Activated CD8-positive, alpha-beta memory T cell treated with anti-CD3 and anti-CD28 coated beads, Interleukin-2, amount 10 ng/mL, durations not matched to agents 7 days and 5 days (primary cell): ENCODE results near the gene MRPL50. TPM values are rescaled to one million over a fixed set of nuclear protein-coding genes. Genes with fewer than 3 reads are reported as not detected.

ENCODE experiments used
- ATAC-seq: fragments of 150-1000 bp; cut with Tn5 transposase; one replicate; pipeline ENCODE4 v1.10.0; 2021; ENCODE audit warnings: moderate library complexity
- CTCF ChIA-PET: fragments of 350-600 bp; sonication (Branson Sonifier 250); formaldehyde crosslinking; loops from one replicate; lab custom pipeline; 2021; ENCODE audit warnings: antibody characterized with exemption; lab: Charles Lee
- DNase-seq: peaks from one replicate; pipeline ENCODE4 v3.0.0-alpha.2; 2020
- H3K27ac Mint-ChIP-seq: one replicate; pipeline ENCODE4 v1.8.0; 2021; ENCODE audit warnings: mild to moderate bottlenecking, mixed read lengths
- H3K27me3 Mint-ChIP-seq: one replicate; pipeline ENCODE4 v1.8.0; 2021; ENCODE audit warnings: mixed read lengths
- H3K36me3 Mint-ChIP-seq: one replicate; pipeline ENCODE4 v1.8.0; 2021; ENCODE audit warnings: mild to moderate bottlenecking, mixed read lengths
- H3K4me1 Mint-ChIP-seq: one replicate; pipeline ENCODE4 v1.8.0; 2021; ENCODE audit warnings: mixed read lengths
- H3K4me3 Mint-ChIP-seq: one replicate; pipeline ENCODE4 v1.8.0; 2021; ENCODE audit warnings: mild to moderate bottlenecking, moderate library complexity, mixed read lengths
- H3K9me3 Mint-ChIP-seq: one replicate; pipeline ENCODE4 v1.8.0; 2022; ENCODE audit warnings: low read depth, mixed read lengths
- total RNA-seq, 2 experiments: library from RNA; stranded (reverse); gene quantifications; one replicate each; pipeline ENCODE4 v1.2.3, GENCODE V29; 2021

The MRPL50 gene
- total RNA-seq, 2 experiments from 2014 or later = 8.3 to 10.5 TPM

GRCh38 chr9:101360647-101361046 lies 37.8 kb downstream of the MRPL50 start:
- ATAC-seq = no peak
- no peak overlapping the region for H3K4me3 Mint-ChIP-seq
- no peak for DNase-seq
- H3K36me3 Mint-ChIP-seq = no peaks in the 10 kb centered on the region
- no peaks in the 10 kb centered on the region for H3K9me3 Mint-ChIP-seq
- no peaks in the 10 kb centered on the region for H3K4me1 Mint-ChIP-seq
- no peaks in the 10 kb centered on the region for H3K27me3 Mint-ChIP-seq
- no peak overlapping the region for H3K27ac Mint-ChIP-seq
- CTCF ChIA-PET = interaction anchor here (0.8 kb wide), 1 partner anchor 49 kb away, joined by 3 read pairs; no protein-coding TSS in a partner anchor

GRCh38 chr9:101359679-101360078 lies 38.7 kb downstream of the MRPL50 start:
- Mint-ChIP-seq H3K36me3 (no peaks in the 10 kb centered on the region), H3K27me3 (no peaks in the 10 kb centered on the region), H3K27ac (no peak overlapping the region), H3K4me3 (no peak overlapping the region), H3K4me1 (no peaks in the 10 kb centered on the region), H3K9me3 (no peaks in the 10 kb centered on the region)
- DNase-seq (no peak), ATAC-seq (no peak)
- CTCF ChIA-PET = interaction anchor here (0.8 kb wide), 1 partner anchor 48 kb away, joined by 3 read pairs; no protein-coding TSS in a partner anchor

GRCh38 chr9:101356619-101357018 lies 41.8 kb downstream of the MRPL50 start:
- ATAC-seq (no peak), DNase-seq (no peak)
- no peaks in the 10 kb centered on the region for H3K36me3 Mint-ChIP-seq
- H3K27ac Mint-ChIP-seq = no peak overlapping the region
- no peaks in the 10 kb centered on the region for H3K27me3 Mint-ChIP-seq
- CTCF ChIA-PET = no interaction called here
- no peaks in the 10 kb centered on the region for H3K4me1 Mint-ChIP-seq
- H3K9me3 Mint-ChIP-seq = no peaks in the 10 kb centered on the region
- H3K4me3 Mint-ChIP-seq = no peak overlapping the region

GRCh38 chr9:101354765-101355708 lies 43.4 kb downstream of the MRPL50 start:
- Mint-ChIP-seq H3K27me3 (peaks cover 2% of the 10 kb centered on the region), H3K4me1 (no peaks in the 10 kb centered on the region), H3K27ac (no peak overlapping the region), H3K9me3 (no peaks in the 10 kb centered on the region), H3K4me3 (no peak overlapping the region), H3K36me3 (no peaks in the 10 kb centered on the region)
- CTCF ChIA-PET = no interaction called here
- DNase-seq = no peak
- no peak for ATAC-seq

GRCh38 chr9:101354143-101354764 lies 44.2 kb downstream of the MRPL50 start:
- Mint-ChIP-seq H3K4me1 (no peaks in the 10 kb centered on the region), H3K27me3 (peaks cover 2% of the 10 kb centered on the region), H3K4me3 (no peak overlapping the region), H3K36me3 (no peaks in the 10 kb centered on the region), H3K9me3 (no peaks in the 10 kb centered on the region), H3K27ac (no peak overlapping the region)
- no peak for ATAC-seq
- CTCF ChIA-PET = no interaction called here
- no peak for DNase-seq

GRCh38 chr9:101353683-101354082 lies 44.7 kb downstream of the MRPL50 start:
- Mint-ChIP-seq H3K36me3 (no peaks in the 10 kb centered on the region), H3K27ac (no peak overlapping the region), H3K4me3 (no peak overlapping the region), H3K9me3 (no peaks in the 10 kb centered on the region), H3K4me1 (no peaks in the 10 kb centered on the region), H3K27me3 (peaks cover 2% of the 10 kb centered on the region)
- DNase-seq = no peak
- no peak for ATAC-seq
- CTCF ChIA-PET = no interaction called here

- H3K4me3 Mint-ChIP-seq = no peak overlapping the region
- no peaks in the 10 kb centered on the region for H3K4me1 Mint-ChIP-seq
- peaks cover 4% of the 10 kb centered on the region for H3K27me3 Mint-ChIP-seq
- no peak for ATAC-seq
- no peak for DNase-seq
- no peaks in the 10 kb centered on the region for H3K9me3 Mint-ChIP-seq
- CTCF ChIA-PET = no interaction called here
- H3K36me3 Mint-ChIP-seq = no peaks in the 10 kb centered on the region
- no peak overlapping the region for H3K27ac Mint-ChIP-seq
Measured at GRCh38 chr9:101352892-101353463, 45.4 kb downstream of the MRPL50 start.

GRCh38 chr9:101350285-101350684 lies 48.1 kb downstream of the MRPL50 start:
- CTCF ChIA-PET = no interaction called here
- peaks cover 4% of the 10 kb centered on the region for H3K27me3 Mint-ChIP-seq

GRCh38 chr9:101342595-101342994 lies 55.8 kb downstream of the MRPL50 start:
- no peaks in the 10 kb centered on the region for H3K36me3 Mint-ChIP-seq
- no peak overlapping the region for H3K27ac Mint-ChIP-seq
- no peaks in the 10 kb centered on the region for H3K9me3 Mint-ChIP-seq
- CTCF ChIA-PET = no interaction called here
- ATAC-seq = no peak
- no peak overlapping the region for H3K4me3 Mint-ChIP-seq
- no peaks in the 10 kb centered on the region for H3K4me1 Mint-ChIP-seq
- H3K27me3 Mint-ChIP-seq = peaks cover 4% of the 10 kb centered on the region
- DNase-seq = no peak

More at GRCh38 chr9:101350285-101350684, 48.1 kb downstream of the MRPL50 start:
- Mint-ChIP-seq H3K9me3 (no peaks in the 10 kb centered on the region), H3K36me3 (no peaks in the 10 kb centered on the region), H3K4me3 (no peak overlapping the region), H3K27ac (no peak overlapping the region), H3K4me1 (no peaks in the 10 kb centered on the region)
- DNase-seq (no peak), ATAC-seq (no peak)

GRCh38 chr9:101341958-101342357 lies 56.5 kb downstream of the MRPL50 start:
- Mint-ChIP-seq H3K36me3 (no peaks in the 10 kb centered on the region), H3K27ac (no peak overlapping the region), H3K4me3 (no peak overlapping the region), H3K4me1 (no peaks in the 10 kb centered on the region), H3K9me3 (no peaks in the 10 kb centered on the region), H3K27me3 (peaks cover 4% of the 10 kb centered on the region)
- DNase-seq (no peak), ATAC-seq (no peak)
- CTCF ChIA-PET = no interaction called here

Other genes with a start within 250 kb of the MRPL50 start
- gene BAAT, start 13.6 kb downstream of the MRPL50 start, total RNA-seq = not detected
- gene ZNF189, start 233 bp upstream of the MRPL50 start, total RNA-seq = 10 to 100 TPM in 1 of 2 experiments, 1 to 10 TPM in 1; 9.2 to 12.6 TPM
- gene ALDOB, start 37.2 kb upstream of the MRPL50 start, total RNA-seq = not detected
- 10 to 100 TPM; 39.0 to 40.6 TPM for gene RNF20, start 135.2 kb upstream of the MRPL50 start, total RNA-seq
- not detected for gene PPP3R2, start 196.4 kb upstream of the MRPL50 start, total RNA-seq